Activated CD4-positive, alpha-beta T cell treated with anti-CD3 and anti-CD28 coated beads, Interleukin-2, amount 50 U/mL, for 1 hour (primary cell): Measurements from ENCODE around the gene CACNA2D4.

Experiments used
- DNase-seq: peaks from one replicate; pipeline ENCODE4 v3.0.0-alpha.2; 2020

The CACNA2D4 gene

GRCh38 chr12:1885082-1885596 lies 33.3 kb downstream of the CACNA2D4 start:
- no peak for DNase-seq

DNA sequence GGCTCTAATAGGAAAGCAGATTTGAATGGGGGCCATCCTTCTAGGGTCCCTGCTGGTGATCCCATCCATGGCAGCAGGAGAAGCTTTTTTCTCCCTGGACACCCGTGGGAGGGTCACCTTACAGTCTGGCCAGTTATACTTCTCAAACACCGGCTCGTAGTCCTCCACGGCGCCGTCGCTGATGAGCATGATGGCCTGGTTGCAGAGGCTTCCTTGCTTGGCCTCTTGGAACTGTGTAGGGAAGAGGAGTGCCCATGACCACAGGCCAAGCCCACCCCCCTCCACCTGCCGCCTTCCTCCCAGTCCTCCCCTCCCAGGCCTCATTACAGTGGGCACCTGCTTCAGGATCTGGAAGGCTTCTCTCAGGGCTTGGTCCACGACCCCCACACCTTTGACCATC lies 33.8 kb downstream of the CACNA2D4 start:
- no peak for DNase-seq

DNA sequence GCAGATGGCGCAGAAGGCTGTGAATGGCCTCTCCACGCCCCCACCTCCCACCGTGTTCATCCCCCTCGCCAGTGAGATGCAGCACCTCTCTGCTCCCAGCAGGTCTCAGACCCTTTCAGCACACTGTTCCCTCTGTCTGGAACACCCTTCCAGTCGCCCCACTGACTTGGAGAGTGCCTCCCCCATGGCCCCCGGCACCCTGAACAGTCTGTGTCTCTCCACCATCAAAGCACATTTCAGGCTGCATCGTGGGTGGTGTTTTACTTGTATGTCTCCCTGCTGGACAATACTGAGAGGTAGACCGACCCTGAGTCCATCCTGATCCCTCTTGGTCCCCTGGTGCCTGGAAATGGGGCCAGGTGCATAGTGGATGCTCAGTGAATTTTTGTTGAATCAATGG lies 34.9 kb downstream of the CACNA2D4 start:
- no peak for DNase-seq

- DNase-seq, result no peak
These were observed 35.5 kb downstream of the CACNA2D4 start for GRCh38 chr12:1882850-1883470.

- DNase-seq, result no peak
These were observed 36.0 kb downstream of the CACNA2D4 start for GRCh38 chr12:1882405-1882804.

GRCh38 chr12:1881936-1882335 lies 36.5 kb downstream of the CACNA2D4 start:
- DNase-seq, result no peak

- no peak for DNase-seq
These were observed 37.2 kb downstream of the CACNA2D4 start for GRCh38 chr12:1881301-1881700.

GRCh38 chr12:1880876-1881275 lies 37.6 kb downstream of the CACNA2D4 start:
- DNase-seq, result no peak

GRCh38 chr12:1880153-1880845 lies 38.2 kb downstream of the CACNA2D4 start:
- no peak for DNase-seq

GRCh38 chr12:1879633-1880032 lies 38.8 kb downstream of the CACNA2D4 start:
- no peak for DNase-seq

DNA sequence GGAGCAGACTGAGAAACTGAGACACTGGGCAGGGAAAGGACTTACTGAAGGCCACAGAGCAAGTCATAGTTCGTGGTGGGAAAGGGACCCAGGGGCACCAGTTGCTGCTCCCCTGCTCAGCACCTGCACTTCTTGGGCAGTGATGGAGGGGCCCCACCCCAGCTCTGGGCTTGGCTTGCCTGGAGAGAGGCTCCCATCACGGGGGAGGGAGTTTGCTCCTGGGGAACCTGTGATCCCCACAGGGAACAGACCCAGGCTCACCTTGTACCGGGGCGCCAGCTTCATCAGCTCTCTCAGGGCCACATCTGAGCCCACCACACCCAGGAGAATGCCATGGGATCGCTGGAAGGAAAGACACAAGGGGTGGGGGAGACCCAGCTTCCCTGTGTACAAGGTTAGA lies 39.8 kb downstream of the CACNA2D4 start:
- DNase-seq, result no peak

DNA sequence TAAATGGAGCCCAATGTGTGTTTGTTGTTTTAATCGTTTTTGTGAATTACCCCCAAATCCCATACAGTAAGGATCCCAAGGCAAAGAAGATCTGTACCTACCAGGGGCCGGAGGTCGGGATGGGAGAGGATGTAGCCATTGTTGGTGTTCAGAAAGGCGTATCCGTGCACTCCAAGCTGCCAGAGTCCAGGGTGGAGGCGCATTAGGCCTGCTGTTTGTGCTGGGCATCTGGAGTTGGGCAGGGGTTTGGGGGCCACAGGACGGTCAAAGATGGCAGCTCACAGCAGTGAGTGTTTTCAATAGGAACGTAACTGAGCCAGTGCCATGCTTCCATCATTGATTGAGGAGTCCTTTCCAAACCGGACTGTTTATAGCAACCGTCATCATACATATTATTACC lies 40.2 kb downstream of the CACNA2D4 start:
- DNase-seq, result no peak

DNA sequence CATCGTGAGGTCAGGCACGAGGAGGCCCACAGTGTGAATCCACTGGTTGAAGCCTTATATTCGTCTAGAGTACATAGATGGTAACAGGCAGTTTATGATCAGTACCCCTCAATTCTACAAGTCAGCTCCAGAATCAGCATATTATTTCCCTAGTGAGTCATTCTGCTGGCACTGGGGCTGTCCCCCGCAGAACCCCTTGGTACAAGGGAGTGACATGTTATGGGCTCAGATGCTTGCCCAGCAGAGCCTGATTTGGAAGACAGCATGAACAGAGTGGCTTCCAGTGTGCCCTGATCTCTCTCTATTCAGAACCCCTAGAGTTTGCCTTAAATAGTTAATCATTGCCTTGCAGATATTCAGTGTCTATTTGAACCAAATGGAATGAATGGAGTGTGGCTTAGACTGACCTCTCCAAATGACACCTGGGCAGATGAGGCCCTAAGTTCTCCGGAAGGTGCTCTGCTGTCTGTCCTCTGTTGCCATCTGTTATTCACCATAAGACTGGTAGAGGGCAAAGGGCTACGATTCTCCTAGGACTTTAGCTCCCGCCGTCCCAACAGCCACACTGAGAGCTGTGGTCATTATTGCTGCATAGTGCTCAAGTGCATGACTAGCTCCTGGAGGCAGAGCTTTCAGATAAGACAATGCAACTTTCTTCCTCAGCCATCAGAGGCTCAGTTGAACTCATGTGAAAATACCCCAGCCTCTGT lies 41.1 kb downstream of the CACNA2D4 start:
- DNase-seq, result no peak

GRCh38 chr12:1876086-1876485 lies 42.4 kb downstream of the CACNA2D4 start:
- no peak for DNase-seq

DNA sequence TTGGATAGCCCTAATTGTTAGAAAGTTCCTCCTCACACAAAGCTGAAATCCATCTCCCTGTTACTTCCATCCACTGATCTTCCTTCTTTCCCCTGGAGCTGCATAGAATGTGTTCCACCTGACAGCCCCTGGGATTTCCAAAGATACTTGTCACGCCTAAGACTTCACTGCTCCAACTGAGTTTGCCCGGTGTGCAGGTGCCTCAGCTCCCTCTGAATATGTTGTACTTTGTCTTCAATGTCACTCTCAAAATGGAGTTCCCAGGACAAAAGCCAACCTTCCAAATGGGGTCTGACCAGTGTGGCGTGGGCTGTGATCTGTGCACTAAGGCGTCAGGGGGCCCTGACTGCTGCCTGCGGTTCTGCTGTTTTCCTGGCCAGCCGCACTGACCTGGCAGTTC lies 42.8 kb downstream of the CACNA2D4 start:
- DNase-seq, result no peak

DNA sequence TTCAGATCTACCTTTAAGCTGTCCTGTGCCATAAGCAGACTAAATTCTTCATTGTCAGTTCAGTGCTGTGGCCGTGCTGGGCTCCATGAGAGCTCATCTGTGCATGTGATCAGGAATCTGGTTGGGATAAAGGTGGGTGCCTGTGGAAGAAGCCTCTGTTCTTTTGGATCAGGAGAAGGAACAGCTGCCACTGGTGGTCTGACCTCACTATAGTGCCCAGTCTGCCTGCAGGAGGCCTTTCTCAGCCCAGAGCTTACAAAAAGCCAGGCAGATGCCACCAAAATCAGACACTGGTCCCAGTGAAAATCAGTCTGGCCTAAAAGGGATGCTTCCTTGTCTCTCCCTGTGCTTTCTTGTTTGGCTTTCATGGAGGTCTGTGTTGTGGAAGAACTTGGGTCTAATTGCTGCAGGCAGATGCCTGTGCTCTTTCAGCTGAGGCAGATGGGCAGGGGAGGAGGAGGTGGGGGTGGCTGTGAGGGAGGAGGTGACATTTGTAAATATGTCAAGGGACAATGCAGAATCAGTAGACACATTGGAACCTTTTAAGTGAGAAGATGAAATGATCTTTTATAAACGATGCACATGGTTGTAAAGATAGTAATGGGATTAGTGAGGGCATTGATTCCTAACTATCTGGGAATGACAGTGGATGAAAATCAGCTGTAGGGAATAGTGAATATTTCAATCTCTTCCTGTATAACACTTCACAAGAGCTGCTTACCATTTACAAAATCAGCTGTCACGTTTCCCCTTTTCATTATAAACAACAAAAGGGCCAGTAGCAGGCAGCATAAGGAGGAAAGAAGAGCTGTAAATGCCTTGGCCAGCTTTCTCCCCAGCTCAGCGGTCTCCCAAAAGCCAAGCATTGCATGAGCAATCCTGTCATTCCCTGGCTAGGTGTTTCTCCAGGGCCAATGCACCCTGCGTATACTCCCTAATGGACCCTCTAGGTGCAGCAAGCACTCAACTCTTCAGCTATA lies 44.6 kb downstream of the CACNA2D4 start:
- no peak for DNase-seq

- no peak for DNase-seq
These were observed 46.0 kb downstream of the CACNA2D4 start for GRCh38 chr12:1872448-1872847.

- DNase-seq, result no peak
These were observed 46.5 kb downstream of the CACNA2D4 start for GRCh38 chr12:1872001-1872400.

DNA sequence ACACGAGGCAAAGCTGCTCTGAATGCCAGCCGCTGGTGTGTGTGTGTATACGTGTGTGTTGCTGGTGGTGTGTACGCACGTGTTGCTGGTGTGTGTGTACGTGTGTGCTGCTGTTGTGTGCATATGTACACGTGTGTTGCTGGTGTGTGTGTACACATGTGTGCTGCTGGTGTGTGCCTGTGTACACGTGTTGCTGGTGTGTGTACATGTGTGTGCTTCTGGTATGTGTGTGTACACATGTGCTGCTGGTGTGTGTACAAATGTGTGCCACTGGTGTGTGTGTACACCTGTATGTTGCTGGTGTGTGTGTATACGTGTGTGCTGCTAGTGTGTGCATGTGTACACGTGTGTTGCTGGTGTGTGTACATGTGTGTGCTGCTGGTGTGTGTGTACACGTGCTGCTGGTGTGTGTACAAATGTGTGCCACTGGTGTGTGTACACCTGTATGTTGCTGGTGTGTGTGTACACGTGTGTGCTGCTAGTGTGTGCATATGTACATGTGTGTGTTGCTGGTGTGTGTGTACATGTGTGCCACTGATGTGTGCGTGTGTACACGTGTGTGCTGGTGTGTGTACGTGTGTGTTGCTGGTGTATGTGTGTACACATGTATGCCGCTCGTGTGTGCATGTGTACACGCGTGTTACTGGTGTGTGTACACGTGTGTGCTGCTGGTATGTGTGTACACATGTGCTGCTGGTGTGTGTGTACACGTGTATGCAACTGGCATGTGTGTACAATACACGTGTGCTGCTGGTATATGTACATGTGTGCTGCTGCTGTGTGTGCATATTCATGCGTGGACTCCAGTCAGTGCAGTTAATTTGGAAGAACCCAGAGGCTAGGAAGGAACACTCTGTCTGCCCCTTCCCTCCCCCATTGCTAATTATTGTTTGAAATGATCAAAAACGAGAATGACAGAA lies 47.2 kb downstream of the CACNA2D4 start:
- DNase-seq, result no peak

- DNase-seq, result no peak
These were observed 48.4 kb downstream of the CACNA2D4 start for GRCh38 chr12:1870086-1870485.

DNA sequence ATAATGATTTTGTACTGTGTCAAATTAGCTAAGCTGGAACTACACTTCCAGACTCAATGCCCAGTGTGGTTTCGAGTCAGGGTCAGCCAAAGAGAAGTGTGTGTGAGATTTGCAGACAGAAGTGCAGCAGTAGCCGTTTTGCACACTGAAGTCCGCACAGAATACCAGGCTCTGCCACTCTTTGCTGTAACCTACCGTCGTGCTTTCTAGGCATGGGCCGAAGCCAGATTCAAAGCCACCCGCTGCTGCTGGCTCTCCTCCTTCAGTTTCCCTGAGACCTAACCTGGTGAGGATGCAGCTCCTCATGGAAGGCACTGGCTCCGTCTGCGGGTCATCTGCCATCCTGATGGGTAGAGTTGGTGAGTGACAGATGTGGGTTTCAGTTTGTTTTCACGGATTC lies 49.3 kb downstream of the CACNA2D4 start:
- no peak for DNase-seq
